Lung (tissue), 12 donors: ENCODE data around the gene GOLGA1. TPM values are rescaled to one million over a fixed set of nuclear protein-coding genes. Genes with fewer than 3 reads are reported as not detected.

Source experiments
- ATAC-seq: fragments of 200-7000 bp; cut with Tn5 transposase; one replicate; pipeline ENCODE4 v1.9.1; 2020; ENCODE audit warnings: moderate number of reproducible peaks; ENCODE audit not compliant: insufficient read depth, low FRiP score
- DNase-seq, 3 donors: peaks; one replicate each; pipeline ENCODE4 v3.0.0-alpha.2; 2013 to 2017
- H3K27ac ChIP-seq, 2 donors: one replicate each; pipeline ENCODE4 v1.5.1; 2013; ENCODE audit warnings: mild to moderate bottlenecking in 2 of 2, moderate library complexity in 2 of 2, control low read depth in 1 of 2, inconsistent platforms in 1 of 2, low read depth in 1 of 2, low read length in 1 of 2
- H3K27me3 ChIP-seq, 3 donors: one replicate each; pipeline ENCODE4 v1.5.1; 2013; ENCODE audit warnings: low read length in 2 of 3; ENCODE audit not compliant: control insufficient read depth in 3 of 3, insufficient read depth in 3 of 3
- H3K36me3 ChIP-seq, 4 donors: one replicate each; pipeline ENCODE4 v1.5.1; 2013; ENCODE audit warnings: low read length in 4 of 4, mild to moderate bottlenecking in 1 of 4, moderate library complexity in 1 of 4; ENCODE audit not compliant: control insufficient read depth in 4 of 4, insufficient read depth in 4 of 4
- H3K4me1 ChIP-seq, 5 donors: one replicate each; pipeline ENCODE4 v1.5.1; 2013; ENCODE audit warnings: low read length in 5 of 5, mild to moderate bottlenecking in 2 of 5, moderate library complexity in 1 of 5; ENCODE audit not compliant: control insufficient read depth in 5 of 5, insufficient read depth in 5 of 5
- H3K4me3 ChIP-seq: one replicate; pipeline ENCODE4 v1.5.1; 2013; ENCODE audit warnings: mild to moderate bottlenecking, control low read depth, moderate library complexity
- H3K9ac ChIP-seq, 2 donors: one replicate each; pipeline ENCODE4 v1.5.1; 2013; ENCODE audit warnings: low read length in 2 of 2, control low read depth in 1 of 2; ENCODE audit not compliant: insufficient read depth in 1 of 2
- H3K9me3 ChIP-seq, 4 donors: one replicate each; pipeline ENCODE4 v1.5.1; 2013; ENCODE audit warnings: low read length in 3 of 4, mild to moderate bottlenecking in 1 of 4, moderate library complexity in 1 of 4; ENCODE audit not compliant: control insufficient read depth in 4 of 4, insufficient read depth in 3 of 4
- WGBS, 2 donors: extraction: QIAGEN DNeasy Blood & Tissue Kit; methylation state at CpG; one replicate each; pipeline ENCODE4 v1.1.7; 2013; 5-methylcytosine and 5-hydroxymethylcytosine counted together
- polyA plus RNA-seq, 2 donors: library from polyadenylated mRNA; stranded (reverse); fragments of 200-250 nt; gene quantifications; one replicate each; pipeline ENCODE4 v1.2.1, GENCODE V29; 2013
- total RNA-seq, 2 donors: library from RNA; depleted of rRNA in 1 of 2; stranded (reverse); fragments of >200 nt in 1 of 2; gene quantifications; one replicate each; pipeline ENCODE4 v1.2.1, GENCODE V29; 2014 to 2021
- TF ChIP-seq, protein P1 (sequence below): IDR thresholded peaks from 2 replicates; pipeline ENCODE4 v1.5.1; 2012; ENCODE audit warnings: mild to moderate bottlenecking; ENCODE audit errors: control extremely low read depth, extremely low read depth
- donor health status: control.
- donor health status: control.
- donor health status: Bipolar disorder and iron deficiency.
- donor health status: healthy.
- donor health status: DM: yes; HTN: yes; CAD: no.

GOLGA1 gene
- total and polyA plus RNA-seq, 4 donors = 6.2 to 20.4 (median 12.3) TPM

DNA sequence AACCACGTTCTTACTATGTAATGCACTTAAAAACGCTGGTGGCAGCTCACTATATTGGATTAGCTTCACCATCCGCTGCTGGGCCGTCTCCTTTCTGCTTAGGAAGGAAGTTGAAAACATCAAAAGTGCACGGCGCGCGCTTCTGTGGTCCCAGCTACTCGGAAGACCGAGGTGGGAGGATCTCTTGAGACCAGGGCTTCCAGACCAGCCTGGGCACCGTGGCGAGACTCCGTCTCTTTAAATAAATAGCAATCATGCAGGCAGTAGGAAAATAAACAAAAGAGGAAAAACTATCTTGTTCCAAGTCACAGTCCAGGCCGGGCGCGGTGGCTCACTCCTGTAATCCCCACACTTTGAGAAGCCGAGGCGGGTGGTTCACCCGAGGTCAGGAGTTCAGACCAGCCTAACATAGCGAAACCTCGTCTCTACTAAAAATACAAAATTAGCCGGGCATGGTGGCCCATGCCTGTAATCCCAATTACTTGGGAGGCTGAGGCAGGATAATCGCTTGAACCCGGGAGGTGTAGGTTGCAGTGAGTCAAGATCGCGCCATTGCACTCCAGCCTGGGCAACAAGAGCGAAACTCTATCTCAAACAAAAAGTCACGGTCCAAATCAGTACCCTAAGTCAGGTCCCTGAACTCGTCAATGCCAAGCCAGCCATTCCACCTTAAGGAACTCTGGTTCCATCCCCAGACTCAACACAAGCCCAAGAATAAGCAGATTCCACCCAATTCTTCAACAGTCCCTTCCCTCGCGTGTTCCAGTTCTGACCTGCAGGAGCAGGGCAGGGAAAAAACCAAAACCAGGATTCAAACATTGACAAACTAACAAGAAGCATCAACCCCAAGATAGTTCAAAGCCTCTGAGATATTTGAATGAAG lies 1.0 kb upstream of the GOLGA1 start:
- Histone ChIP-seq H3K27me3 (no peaks in the 10 kb centered on the region), H3K36me3 (peaks cover 0 to 6% (median under 1%) of the 10 kb centered on the region in 4 donors), H3K27ac (peak overlapping the region; percentile 98 to 99), H3K9me3 (no peaks in the 10 kb centered on the region), H3K4me1 (peaks cover 0 to 16% (median 3%) of the 10 kb centered on the region in 5 donors), H3K4me3 (peak overlapping the region; percentile 90), H3K9ac (peak overlapping the region; percentile 94 to 95)
- ATAC-seq (peak; percentile 36), DNase-seq (peak; percentile 59 to 75 (median 72))
- TF ChIP-seq, protein P1, sequence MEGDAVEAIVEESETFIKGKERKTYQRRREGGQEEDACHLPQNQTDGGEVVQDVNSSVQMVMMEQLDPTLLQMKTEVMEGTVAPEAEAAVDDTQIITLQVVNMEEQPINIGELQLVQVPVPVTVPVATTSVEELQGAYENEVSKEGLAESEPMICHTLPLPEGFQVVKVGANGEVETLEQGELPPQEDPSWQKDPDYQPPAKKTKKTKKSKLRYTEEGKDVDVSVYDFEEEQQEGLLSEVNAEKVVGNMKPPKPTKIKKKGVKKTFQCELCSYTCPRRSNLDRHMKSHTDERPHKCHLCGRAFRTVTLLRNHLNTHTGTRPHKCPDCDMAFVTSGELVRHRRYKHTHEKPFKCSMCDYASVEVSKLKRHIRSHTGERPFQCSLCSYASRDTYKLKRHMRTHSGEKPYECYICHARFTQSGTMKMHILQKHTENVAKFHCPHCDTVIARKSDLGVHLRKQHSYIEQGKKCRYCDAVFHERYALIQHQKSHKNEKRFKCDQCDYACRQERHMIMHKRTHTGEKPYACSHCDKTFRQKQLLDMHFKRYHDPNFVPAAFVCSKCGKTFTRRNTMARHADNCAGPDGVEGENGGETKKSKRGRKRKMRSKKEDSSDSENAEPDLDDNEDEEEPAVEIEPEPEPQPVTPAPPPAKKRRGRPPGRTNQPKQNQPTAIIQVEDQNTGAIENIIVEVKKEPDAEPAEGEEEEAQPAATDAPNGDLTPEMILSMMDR = no peak
- WGBS, 2 donors = 14 to 16% methylated on average over 31 of the region's 31 CpGs

DNA sequence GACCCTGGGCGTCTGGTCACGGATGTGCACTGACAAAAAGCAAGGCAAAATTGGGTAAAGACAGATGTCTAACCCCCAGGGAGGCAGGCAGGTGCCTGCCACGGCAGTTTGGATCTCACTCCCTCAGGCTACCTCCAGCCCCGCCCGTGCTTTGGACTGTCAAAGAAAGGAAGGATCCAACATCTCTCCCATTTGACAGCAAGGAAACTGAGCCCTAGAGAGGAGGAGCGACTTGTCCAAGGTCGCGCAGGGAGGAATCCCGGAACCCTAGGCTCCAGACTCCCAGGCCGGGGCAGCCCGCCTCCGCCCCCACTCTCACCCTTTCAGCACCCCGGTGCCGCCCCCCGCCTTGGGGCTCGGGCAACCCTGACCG lies 376 bp downstream of the GOLGA1 start:
- Histone ChIP-seq H3K27me3 (no peaks in the 10 kb centered on the region), H3K4me1 (peaks cover 0 to 16% (median 3%) of the 10 kb centered on the region in 5 donors), H3K4me3 (peak overlapping the region; percentile 90), H3K9ac (peak overlapping the region; percentile 85 to 95), H3K27ac (peak overlapping the region; percentile 98 to 99), H3K9me3 (no peaks in the 10 kb centered on the region), H3K36me3 (peaks cover 3 to 11% (median 6%) of the 10 kb centered on the region in 4 donors)
- peak; percentile 43 for ATAC-seq
- TF ChIP-seq, protein P1 = no peak
- WGBS, 2 donors = 0 to 1% methylated on average over 17 of the region's 17 CpGs
- DNase-seq = no peak

DNA sequence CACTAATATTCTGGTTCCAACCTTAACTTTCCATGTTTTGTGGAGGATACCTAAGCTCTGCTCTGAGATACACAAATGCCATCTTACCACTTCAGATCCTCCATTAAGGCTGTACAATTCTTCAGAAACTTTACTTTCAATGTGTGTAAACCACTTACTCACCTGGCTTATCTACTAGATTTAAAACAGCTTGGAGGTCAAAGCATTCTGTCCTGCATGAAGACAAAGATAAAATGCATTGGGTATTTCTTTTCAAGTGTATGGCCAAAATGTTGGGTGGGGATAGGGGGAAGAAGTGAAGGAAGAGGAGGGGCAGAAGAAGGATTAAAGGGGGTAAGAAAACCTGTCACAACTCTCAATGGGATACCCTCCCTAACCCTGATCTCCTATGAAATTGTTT lies 939 bp downstream of the GOLGA1 start:
- TF ChIP-seq, protein P1 = no peak
- H3K27me3 ChIP-seq = no peaks in the 10 kb centered on the region

More for the DNA sequence above, 939 bp downstream of the GOLGA1 start:
- no peaks in the 10 kb centered on the region for H3K9me3 ChIP-seq
- DNase-seq (no peak), ATAC-seq (no peak)
- peak overlapping the region; percentile 90 for H3K4me3 ChIP-seq
- peak overlapping the region; percentile 98 to 99 for H3K27ac ChIP-seq
- H3K9ac ChIP-seq = peak overlapping the region; percentile 85 to 95
- H3K4me1 ChIP-seq = peaks cover 0 to 16% (median 3%) of the 10 kb centered on the region in 5 donors
- peaks cover 3 to 14% (median 6%) of the 10 kb centered on the region in 4 donors for H3K36me3 ChIP-seq
